Endodermal cell (in vitro differentiated cells): ENCODE results near the gene TMEM239. TPM values are rescaled to one million over a fixed set of nuclear protein-coding genes. Genes with fewer than 3 reads are reported as not detected.

Experiments used
- DNase-seq: peaks from one replicate; pipeline ENCODE4 v3.0.0-alpha.2; 2017
- H3K27ac ChIP-seq: 2 replicates; pipeline ENCODE4 v1.5.1; 2013; ENCODE audit warnings: mild to moderate bottlenecking, low read depth, low read length, moderate library complexity
- H3K27me3 ChIP-seq: 2 replicates; pipeline ENCODE4 v1.6.1; 2013; ENCODE audit warnings: mild to moderate bottlenecking, low read length, moderate library complexity; ENCODE audit not compliant: insufficient read depth, control insufficient read depth, poor library complexity, severe bottlenecking
- H3K36me3 ChIP-seq: 2 replicates; pipeline ENCODE4 v1.7.0; 2013; ENCODE audit warnings: mild to moderate bottlenecking, low read length, moderate library complexity; ENCODE audit not compliant: control insufficient read depth, insufficient read depth
- H3K4me1 ChIP-seq: one replicate; pipeline ENCODE4 v1.7.0; 2013; ENCODE audit warnings: low read length; ENCODE audit not compliant: control insufficient read depth, insufficient read depth
- H3K4me3 ChIP-seq: 2 replicates; pipeline ENCODE4 v1.5.1; 2013; ENCODE audit warnings: mild to moderate bottlenecking, low read length, moderate library complexity
- H3K9ac ChIP-seq: 2 replicates; pipeline ENCODE4 v1.6.1; 2013; ENCODE audit warnings: mild to moderate bottlenecking, low read length, moderate library complexity; ENCODE audit not compliant: poor library complexity, severe bottlenecking; ENCODE audit errors: extremely low read depth
- H3K9me3 ChIP-seq: 2 replicates; pipeline ENCODE4 v1.6.1; 2013; ENCODE audit warnings: mild to moderate bottlenecking, low read length, moderate library complexity; ENCODE audit not compliant: control insufficient read depth
- H3K27ac Mint-ChIP-seq: 2 replicates; pipeline ENCODE4 v1.8.0; 2020; ENCODE audit warnings: mixed read lengths
- H3K27me3 Mint-ChIP-seq: 2 replicates; pipeline ENCODE4 v1.8.0; 2021; ENCODE audit warnings: mild to moderate bottlenecking, mixed read lengths; ENCODE audit not compliant: insufficient read depth
- H3K36me3 Mint-ChIP-seq: 2 replicates; pipeline ENCODE4 v1.8.0; 2020; ENCODE audit warnings: low read depth, mixed read lengths
- H3K4me1 Mint-ChIP-seq: 2 replicates; pipeline ENCODE4 v1.8.0; 2020; ENCODE audit warnings: mixed read lengths
- H3K4me3 Mint-ChIP-seq: 2 replicates; pipeline ENCODE4 v1.8.0; 2020; ENCODE audit warnings: mild to moderate bottlenecking, moderate library complexity, mixed read lengths
- H3K9me3 Mint-ChIP-seq: 2 replicates; pipeline ENCODE4 v1.8.0; 2020; ENCODE audit warnings: mild to moderate bottlenecking, mixed read lengths
- CTCF ChIP-seq: fragments of 200-600 bp; sonication (generic); conservative IDR thresholded peaks from 2 replicates; pipeline ENCODE4 v1.5.0; 2021; ENCODE audit warnings: antibody characterized with exemption, mild to moderate bottlenecking
- WGBS, 2 experiments: methylation state at CpG; one replicate each; pipeline versions ENCODE4 v1.1.5 to v1.1.7; 2013; ENCODE audit warnings: missing lambda C conversion rate in 2 of 2, mixed read lengths in 1 of 2; ENCODE audit not compliant: insufficient coverage in 1 of 2, insufficient read length in 1 of 2; 5-methylcytosine and 5-hydroxymethylcytosine counted together
- total RNA-seq, 2 donors: library from RNA; stranded (reverse); fragmentation: NEBNext Ultra II Directional in 1 of 2; extraction: Animal tissue kit (Norgen Biotek cat#: 25700) in 1 of 2; gene quantifications; 2 replicates in 1 of 2; 3 replicates in 1 of 2; pipeline ENCODE4 v1.2.1, GENCODE V29; 2021

Gene TMEM239
- total RNA-seq, 2 donors from 2014 or later = not detected

DNA sequence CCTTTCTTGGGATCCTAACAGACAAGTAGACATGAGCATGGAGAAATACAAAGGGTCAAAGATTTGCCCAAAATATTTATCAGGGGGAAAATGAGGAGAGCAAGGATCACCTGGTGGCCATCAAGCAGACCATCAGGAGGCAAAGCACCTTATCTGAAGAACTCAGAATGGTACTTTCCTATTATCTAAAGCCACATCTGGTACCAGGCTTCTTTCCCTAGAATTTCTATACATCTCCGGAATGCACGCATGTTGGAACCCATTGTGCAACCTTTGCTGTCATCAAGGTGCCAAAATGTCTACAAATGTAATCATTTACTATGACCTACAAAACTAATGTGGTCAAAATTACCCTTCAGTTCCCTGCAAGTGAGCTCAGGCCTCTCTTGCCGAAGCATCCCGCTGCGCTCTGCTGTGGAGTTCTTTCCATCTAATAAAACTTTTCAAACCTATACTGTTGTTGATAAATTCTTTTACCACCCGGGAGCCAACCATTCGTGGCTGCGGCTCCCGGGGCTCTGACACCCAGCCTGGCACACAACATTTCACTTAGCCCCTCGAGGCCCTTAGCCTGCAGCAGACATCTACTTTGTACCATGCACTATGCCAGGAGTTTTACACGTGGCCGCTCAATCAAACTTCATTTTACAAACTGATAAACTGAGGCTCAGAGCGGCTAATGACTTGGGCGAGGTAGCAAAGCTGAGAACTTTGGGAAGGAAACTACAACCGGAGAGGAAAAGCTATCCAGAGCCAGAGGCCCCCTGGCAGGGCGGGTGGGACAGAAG, 11.9 kb upstream of the TMEM239 start:
- H3K4me3 Mint-ChIP-seq = no peak overlapping the region
- H3K4me1 Mint-ChIP-seq = peaks cover 15% of the 10 kb centered on the region
- no peaks in the 10 kb centered on the region for H3K36me3 Mint-ChIP-seq
- WGBS, 2 experiments = 69 to 70% methylated on average over 14 to 16 of the region's 16 CpGs
- peak; percentile 27 for TF ChIP-seq CTCF
- Histone ChIP-seq H3K4me1 (no peaks in the 10 kb centered on the region), H3K9me3 (no peaks in the 10 kb centered on the region), H3K9ac (no peak overlapping the region), H3K27me3 (peaks cover 71% of the 10 kb centered on the region), H3K36me3 (no peaks in the 10 kb centered on the region), H3K4me3 (no peak overlapping the region), H3K27ac (no peak overlapping the region)
- H3K27ac Mint-ChIP-seq = no peak overlapping the region
- H3K9me3 Mint-ChIP-seq = no peaks in the 10 kb centered on the region
- no peak for DNase-seq
- H3K27me3 Mint-ChIP-seq = peaks cover 76% of the 10 kb centered on the region

DNA sequence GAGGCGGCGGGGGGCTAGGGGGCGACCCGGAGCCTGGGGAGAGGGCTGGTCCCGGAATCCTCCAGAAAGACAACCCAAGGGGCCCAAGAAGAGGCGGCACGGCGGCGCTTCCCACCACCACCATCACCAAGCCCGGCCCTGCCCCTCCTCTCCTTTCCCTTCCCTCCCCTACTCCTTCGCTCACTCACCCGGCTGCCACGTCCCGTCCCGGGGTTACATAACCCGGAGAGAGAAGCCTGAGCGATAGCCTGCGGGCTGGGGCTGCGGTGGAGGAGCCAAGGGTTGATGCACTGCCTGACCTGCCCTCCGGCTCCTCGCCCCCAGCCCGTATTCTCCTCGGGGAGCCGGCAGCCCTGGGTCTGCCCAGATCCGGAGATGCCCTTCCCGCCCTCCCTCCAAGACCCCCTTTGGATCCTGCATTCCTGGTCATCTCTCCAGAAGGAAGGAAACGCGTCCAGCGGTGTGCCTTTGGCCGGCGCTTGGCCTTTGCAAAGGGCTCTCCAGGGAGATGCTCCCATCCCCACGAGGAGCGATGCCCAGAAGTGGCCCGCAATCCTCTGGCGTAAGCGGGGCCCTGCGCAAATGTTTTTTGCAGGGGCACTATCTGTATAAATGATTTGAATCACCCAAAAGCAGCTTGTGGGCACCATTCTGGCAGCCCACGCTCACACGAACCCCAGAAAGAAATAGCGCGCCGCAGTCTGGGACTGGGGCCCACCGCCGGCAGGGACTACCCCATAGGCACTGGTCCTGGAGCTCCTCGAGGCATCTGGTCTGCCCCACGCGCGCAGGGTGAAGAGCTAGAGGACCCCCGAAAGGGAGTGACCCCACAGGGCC, 11.1 kb upstream of the TMEM239 start:
- no peak overlapping the region for H3K27ac Mint-ChIP-seq
- 36 to 57% methylated on average over 21 to 49 of the region's 49 CpGs for WGBS, 2 experiments
- Histone ChIP-seq H3K9ac (no peak overlapping the region), H3K4me1 (no peaks in the 10 kb centered on the region), H3K27me3 (peaks cover 71% of the 10 kb centered on the region), H3K4me3 (no peak overlapping the region), H3K27ac (no peak overlapping the region), H3K36me3 (no peaks in the 10 kb centered on the region), H3K9me3 (no peaks in the 10 kb centered on the region)
- peak; percentile 76 for DNase-seq
- no peaks in the 10 kb centered on the region for H3K36me3 Mint-ChIP-seq
- H3K4me1 Mint-ChIP-seq = peaks cover 10% of the 10 kb centered on the region
- no peaks in the 10 kb centered on the region for H3K9me3 Mint-ChIP-seq
- H3K27me3 Mint-ChIP-seq = peaks cover 82% of the 10 kb centered on the region
- TF ChIP-seq CTCF = no peak
- no peak overlapping the region for H3K4me3 Mint-ChIP-seq

GRCh38 chr20:2805689-2806350, 10.3 kb upstream of the TMEM239 start:
- H3K27ac Mint-ChIP-seq = no peak overlapping the region
- peaks cover 83% of the 10 kb centered on the region for H3K27me3 Mint-ChIP-seq
- peaks cover 8% of the 10 kb centered on the region for H3K4me1 Mint-ChIP-seq
- H3K36me3 Mint-ChIP-seq = no peaks in the 10 kb centered on the region
- no peak overlapping the region for H3K4me3 Mint-ChIP-seq
- no peak for TF ChIP-seq CTCF
- WGBS, 2 experiments = 53 to 56% methylated on average over 5 to 22 of the region's 22 CpGs
- H3K9me3 Mint-ChIP-seq = no peaks in the 10 kb centered on the region
- Histone ChIP-seq H3K27ac (no peak overlapping the region), H3K9me3 (no peaks in the 10 kb centered on the region), H3K4me3 (no peak overlapping the region), H3K4me1 (no peaks in the 10 kb centered on the region), H3K36me3 (no peaks in the 10 kb centered on the region), H3K9ac (no peak overlapping the region), H3K27me3 (peaks cover 71% of the 10 kb centered on the region)
- DNase-seq = peak; percentile 65
